Left ventricle myocardium superior (tissue), 1 donor: ENCODE data around the gene PTPDC1. TPM values are rescaled to one million over a fixed set of nuclear protein-coding genes. Genes with fewer than 3 reads are reported as not detected.

ENCODE experiments used
- total RNA-seq: library from RNA; stranded (reverse); fragmentation: NEBNext Ultra II Directional; extraction: Animal tissue kit (Norgen Biotek cat#: 25700); gene quantifications from one replicate; pipeline ENCODE4 v1.2.1, GENCODE V29; 2021
- donor health status: DM: no; HTN: yes; CAD: no; lungs with severe emphysema.

The PTPDC1 gene
- total RNA-seq, 1 donor from 2014 or later: 8.3 TPM

Other genes starting within 250 kb of the PTPDC1 start
- not detected for gene BARX1, start 129.1 kb upstream of the PTPDC1 start, total RNA-seq
- 1.3 TPM for gene ZNF169, start 174.8 kb downstream of the PTPDC1 start, total RNA-seq
- not detected for gene NUTM2F, start 244.2 kb downstream of the PTPDC1 start, total RNA-seq